CD4-positive, alpha-beta T cell treated with Interleukin-15 for 1 hour (primary cell): Measurements from ENCODE around the gene STK24.

Source experiments
- DNase-seq: peaks from one replicate; pipeline ENCODE4 v3.0.0-alpha.2; 2020

STK24 gene

DNA sequence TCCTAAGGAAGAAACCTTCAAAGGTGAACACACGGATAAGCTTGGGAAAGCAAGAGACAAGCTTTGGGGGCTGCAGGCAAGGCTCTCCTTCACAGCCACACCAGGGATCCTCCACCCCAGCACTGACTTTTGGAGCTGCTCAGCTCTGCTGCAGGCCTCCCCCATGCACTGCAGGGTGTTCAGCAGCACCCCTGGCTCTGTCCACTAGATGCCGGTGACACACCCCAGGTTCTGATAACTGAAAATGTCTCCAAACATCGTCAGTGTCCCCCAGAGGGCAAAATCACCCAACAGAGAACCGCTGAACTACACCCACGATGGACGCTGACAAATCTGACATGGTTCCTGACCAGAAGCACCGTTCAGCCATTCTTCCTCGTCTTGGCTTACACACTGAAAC, 90.5 kb downstream of the STK24 start:
- DNase-seq: no peak

DNA sequence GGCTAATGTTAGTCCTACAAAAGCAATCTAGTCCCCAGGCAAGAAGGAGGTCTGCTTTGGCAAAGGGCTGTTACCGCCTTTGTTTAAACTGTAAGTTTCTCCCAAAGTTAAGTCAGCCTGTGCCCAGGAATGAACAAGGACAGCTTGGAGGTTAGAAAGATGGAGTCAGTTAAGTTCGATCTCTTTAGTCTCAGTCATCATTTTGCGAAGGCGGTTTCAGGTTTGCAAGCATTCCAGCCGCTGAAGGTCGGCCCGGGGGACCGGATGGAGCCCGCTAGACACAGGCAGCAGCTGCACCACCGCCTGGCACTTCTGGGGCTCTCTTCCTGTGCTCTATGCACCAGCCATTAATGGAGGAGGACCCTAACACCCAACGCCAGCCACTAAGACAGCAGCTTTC, 91.3 kb downstream of the STK24 start:
- DNase-seq: no peak

DNA sequence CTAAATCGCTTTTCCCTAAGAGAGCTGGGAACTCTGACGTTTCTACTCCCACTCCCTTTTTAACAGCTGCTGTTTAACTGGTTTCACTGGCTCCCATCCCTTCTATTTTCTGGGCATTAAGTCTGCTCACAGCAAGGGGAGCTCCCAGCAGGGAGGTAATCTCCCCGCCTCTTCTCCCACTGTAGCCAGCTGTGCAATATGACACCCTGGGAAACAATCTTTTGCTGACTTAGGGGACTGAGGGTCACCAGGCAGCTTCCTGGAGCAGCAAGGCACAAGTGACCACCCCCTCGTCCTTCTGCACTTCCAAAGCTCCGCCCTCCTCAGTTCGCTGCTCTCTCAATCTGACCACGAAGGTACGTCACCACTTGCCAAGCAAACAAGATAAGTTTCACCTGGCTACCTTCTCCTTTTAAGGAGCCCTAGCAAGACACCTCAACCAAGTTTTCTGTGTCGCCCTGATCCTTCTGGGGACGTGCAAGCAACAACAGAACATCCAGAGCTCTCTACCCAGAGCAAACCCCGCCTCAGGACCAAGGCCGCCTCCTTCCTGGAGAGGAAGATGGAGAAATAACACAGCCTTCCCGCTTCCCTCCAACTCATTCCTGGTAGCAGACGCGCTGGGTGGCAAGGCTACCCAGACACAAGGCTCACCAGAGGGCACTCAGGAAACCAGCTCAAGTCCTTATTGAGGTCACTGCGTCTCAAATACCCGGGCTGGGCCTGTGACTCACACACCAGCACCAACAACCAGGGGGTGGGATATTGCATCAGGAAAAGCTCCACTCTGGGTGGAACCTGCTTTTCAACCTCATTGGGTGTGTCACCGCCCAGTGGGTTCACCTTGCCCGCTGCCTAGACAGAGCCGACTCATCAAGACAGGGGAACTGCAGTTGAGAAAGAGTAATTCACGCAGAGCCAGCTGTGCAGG, 92.4 kb downstream of the STK24 start:
- DNase-seq: peak; percentile 84

DNA sequence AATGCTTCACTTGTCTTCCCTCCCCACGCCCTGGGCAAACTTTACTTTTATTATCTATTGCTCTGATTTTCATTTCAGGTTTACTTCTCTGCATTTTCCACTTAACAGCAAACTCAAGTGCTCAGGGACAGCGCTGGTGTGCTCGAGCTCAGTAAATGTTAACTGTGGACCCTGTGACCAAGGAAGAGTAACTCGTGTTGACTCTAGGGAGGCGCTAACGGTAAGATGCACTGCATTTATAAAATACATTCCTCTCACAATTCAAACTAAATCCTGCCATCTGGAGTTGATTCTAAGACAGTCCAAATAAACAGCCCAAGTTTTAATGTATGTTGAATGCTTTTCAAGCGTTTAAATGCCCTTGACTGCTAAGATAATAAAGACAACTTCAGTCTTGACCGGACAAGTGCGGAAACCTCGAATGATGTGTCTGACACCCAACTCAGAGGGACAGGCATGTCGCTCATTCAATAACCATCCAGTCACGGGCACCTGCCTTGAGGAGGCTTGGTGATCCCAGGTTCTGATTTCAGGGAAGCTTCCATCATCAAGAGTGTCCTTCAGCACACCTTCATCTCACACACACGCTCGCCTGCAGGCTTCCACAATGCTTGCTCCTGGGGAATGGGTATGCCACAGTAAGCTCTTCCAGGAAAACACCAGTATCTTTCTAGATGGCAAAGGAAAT, 93.2 kb downstream of the STK24 start:
- no peak for DNase-seq

DNA sequence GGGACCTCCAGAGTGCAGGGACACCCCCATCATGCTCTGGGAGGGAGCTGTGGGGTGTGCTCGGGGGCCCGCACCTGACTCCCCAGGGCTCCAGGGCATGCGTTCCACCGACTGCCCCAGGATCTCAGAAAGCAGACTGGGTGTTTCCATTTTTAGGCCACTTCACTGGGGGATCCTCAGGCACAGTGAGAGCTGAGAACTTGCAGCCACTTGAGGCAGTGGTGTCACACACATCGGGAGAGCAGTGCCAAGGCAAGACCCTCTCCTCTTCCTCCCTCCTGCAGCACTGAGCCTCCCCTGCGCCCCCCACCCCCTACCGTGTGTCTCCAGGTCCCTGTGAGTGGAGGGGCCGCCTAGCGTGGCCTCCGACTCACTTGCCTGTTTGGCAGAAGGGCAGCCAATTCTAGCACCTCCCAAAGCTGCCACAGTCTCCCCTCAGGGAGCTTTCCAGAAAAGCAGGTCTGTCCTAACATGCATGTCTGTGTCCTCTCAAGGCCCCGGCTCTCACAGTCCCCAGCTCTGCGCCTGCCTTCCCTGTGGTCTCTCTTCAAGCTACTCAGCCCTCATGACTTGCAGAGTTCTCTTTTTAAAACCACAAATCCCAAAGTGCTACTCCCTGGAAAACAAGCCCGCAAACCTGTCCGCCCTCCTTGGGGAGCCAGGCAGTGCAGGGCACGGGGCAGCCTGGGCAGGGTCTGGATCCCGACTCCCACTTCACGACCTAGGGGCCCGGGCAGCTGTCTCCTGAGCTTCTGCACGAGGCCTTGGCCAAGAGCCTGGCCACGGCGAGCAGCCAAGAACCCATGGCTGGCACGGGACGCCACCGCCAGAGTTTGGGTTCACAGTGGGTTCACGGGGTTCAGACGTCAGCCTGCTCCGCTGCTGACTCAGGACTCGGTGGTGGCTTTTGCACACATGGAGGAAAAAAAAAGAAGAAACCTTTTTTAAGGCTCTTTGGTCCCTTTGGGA, 94.1 kb downstream of the STK24 start:
- no peak for DNase-seq

DNA sequence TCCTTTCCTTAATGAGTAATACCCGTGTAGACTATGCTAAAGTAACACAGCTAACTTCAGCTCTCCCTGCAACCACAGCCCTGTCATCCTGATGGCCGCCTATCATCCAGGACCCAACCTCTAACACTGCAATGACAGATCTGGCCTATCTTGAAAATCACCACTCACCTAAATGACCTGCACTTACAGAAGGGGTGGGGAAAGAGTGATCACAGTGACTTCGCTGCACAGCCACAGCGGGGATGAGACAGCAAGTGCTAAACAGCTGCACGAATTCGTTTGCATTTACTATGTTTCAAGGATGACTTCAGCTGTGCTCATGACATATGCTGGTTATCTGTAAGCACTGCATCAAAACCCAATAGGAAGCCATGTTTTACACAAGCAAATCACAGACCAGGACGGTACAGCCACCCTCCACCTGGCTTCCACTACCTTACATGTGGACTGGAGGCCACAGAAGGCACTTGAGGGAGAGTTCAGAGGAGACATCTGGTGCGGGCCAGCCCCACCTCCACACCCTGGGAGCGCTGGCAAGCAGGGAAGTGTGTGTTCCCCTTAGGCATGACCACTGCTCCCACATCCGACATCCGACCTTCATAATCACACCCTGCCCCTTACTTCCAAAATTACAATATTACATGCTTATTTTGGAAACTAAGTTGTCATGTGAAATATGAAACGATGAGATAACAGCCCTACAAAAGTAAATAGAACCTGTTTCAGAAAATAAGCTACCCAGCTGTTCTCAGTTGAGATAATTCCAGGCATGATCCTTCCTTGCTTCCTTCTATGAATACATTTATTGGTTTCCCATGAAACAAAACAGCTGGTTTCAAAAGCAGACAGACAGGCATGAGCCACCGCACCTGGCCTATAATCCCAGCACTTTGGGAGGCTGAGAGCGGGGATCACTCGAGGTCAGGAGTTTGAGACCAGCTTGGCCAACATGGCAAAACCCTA, 95.7 kb downstream of the STK24 start:
- no peak for DNase-seq

DNA sequence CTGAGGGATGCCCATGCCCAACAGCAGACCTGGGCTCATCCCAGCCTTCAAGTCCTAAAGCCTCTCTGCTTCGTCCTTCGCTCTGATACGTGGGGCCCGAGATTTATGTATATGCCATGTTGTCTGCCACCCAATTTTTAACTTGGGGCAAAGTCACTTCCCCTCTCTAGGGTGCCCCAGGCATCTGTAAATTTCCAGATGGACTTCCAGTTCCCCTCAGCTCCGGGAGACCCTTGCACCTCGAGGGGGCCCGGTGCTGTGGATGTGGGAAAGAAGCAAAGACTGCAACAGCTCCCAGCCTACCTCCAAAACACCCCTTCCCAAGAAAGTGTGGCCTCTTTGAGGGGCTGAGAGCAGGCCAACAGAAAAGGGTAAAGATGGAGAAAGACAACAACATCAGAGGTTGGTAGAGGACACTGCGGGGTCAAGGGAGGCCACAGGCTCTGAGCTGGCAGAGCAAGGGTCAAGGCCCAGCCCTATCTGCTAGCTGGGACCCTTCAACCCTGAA, 97.4 kb downstream of the STK24 start:
- no peak for DNase-seq

DNA sequence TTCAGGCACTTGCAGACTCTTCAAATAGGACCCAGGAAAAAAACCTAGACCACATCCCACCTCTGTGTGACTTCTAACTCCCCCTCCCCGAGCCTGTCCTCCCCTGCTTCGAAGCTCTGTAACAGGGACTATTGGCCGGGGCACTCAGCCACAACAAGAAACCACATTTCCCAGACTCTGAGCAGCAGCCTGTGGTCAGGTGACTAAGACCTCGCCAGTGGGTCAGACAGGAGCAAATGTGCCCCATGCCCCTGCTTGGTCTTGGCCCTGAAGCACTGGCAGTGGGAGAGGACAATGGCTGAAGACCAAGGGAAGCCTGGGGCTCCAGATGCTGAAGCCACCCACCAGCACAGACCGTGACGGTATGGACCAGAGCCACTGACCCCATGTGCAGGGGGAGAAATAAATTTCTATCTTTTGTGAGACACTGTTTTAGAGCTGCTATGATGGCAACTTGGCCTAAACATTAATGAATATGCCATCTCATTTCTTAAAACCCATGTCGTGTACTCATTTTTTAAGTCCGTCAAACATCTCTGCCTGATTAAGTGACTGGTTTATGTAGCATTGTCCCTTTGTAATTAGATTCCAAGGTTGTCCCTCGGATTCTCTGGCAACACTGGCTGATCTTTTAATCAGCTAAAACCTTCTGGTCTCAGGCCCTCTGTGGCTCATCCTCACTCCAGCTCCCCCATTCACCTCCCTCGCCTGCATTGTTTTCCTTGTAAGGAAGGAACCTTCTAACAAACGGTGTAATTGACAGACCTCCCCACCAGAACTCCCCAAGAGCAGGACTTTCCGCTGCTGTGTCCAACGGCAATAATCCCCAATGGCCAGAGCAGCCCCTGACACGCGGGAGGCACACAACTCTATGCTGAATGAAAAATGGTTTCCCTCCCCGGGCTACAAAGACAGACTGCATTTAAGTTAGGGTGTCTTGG, 98.4 kb downstream of the STK24 start:
- no peak for DNase-seq

DNA sequence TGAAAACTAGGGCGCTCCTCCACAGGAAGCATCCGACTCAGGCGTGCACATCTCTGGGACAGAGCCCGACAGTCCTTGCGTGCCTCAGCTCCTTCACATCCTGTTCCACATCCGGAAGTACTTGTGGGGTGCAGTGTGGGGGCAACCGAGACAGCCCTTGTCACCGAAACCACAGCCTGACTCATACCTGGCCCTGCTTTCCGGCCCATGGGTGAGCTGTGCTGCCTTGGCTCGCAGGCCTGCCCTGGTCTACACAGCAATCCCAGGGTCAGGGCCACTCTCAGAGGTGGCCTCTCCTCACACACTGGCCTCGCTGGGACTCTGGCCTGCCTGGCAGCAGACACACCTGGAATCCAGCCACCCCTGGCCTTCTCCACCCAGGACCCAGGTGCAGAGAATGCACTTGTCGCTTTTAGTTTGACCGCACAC, 100.4 kb downstream of the STK24 start:
- DNase-seq: peak; percentile 88

DNA sequence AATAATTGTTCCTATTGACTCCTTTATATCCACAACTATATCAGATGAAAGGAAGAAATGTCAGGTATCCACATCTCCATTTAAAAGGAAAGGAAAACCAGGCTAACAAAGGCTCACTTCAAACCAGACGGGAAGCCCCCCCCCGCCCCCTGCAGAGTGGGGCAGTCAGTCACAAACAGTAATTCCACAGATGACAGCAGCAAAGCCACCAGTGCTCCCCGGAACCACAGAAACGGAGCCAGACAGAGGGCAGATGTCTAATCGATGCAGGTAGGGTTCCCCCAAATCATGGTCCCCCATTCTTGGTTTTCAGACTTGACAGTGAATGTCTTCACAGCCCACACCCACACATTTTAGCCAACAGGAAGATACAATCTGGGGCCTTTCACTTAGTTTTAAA, 100.8 kb downstream of the STK24 start:
- peak; percentile 46 for DNase-seq

DNA sequence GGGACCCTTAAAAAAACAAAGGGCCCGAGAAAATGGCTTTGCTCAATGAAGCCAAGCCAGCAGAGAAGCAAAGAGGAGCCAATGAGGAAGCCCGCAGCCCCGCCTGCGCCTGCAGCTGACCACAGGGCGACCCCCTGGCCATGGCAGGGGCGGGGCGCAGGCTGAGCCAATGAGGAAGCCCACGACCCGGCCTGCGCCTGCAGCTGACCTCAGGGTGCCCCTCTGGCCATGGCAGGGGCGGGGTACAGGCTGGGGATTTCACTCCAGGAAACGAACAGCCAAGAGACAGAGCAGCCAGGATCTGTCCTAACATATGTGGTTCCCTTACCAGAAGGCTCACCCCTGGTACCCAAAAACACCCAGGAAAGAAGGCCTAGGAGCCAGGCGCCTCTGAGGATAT, 101.4 kb downstream of the STK24 start:
- peak; percentile 29 for DNase-seq

DNA sequence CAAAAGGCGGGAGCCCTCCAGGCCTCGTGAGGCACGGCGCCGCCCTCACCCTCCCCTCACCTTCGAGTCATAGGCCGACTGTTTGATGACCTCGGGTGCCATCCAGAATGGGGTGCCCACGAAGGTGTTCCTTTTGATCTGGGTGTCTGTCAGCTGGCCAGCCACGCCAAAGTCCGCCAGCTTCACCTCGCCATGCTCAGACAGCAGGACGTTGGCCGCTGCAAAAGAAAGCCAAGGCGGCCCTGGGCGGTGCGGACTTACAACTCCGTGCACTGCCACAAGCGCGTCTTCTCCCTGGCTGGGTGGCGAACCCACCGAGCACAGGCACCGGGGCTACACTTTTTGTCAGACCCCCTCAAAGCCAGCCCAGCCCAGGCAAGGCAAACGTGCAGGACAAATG, 102.1 kb downstream of the STK24 start:
- DNase-seq: no peak

DNA sequence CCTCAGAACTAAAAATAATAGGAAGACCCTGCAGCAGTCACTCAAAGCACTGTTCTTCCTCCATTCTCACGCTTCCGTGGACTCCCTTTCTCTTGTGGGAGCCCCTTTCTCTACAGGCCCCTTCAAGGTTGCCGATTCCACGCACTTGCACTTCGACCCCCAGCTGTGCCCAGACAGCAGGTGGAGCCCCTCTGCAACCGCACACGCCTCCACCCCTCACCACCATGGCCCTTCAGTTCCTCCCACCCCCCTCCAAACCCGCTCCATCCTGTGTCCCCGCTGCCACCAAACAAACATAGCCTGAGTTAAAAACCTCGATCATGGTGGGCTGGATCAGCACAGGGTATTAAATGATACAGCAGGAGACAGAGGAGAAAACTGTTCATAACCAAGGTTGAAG, 102.6 kb downstream of the STK24 start:
- no peak for DNase-seq

DNA sequence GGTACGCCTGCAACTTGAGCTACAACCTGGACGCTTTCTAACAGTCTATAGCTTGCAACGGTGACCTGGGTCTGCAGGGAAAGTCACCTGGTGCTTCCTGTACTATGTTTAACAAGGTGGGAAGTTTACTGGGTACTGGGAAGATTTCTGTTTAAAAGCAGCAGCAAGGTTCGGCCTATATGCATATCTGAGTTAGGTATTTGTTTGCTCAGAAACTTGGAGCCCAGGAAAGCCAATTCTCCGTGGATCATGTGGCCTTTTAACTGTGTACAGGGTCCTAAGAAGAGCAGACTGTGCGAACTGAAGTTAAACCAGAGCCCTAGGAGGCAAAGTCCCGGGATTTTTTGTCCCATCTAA, 103.1 kb downstream of the STK24 start:
- no peak for DNase-seq

DNA sequence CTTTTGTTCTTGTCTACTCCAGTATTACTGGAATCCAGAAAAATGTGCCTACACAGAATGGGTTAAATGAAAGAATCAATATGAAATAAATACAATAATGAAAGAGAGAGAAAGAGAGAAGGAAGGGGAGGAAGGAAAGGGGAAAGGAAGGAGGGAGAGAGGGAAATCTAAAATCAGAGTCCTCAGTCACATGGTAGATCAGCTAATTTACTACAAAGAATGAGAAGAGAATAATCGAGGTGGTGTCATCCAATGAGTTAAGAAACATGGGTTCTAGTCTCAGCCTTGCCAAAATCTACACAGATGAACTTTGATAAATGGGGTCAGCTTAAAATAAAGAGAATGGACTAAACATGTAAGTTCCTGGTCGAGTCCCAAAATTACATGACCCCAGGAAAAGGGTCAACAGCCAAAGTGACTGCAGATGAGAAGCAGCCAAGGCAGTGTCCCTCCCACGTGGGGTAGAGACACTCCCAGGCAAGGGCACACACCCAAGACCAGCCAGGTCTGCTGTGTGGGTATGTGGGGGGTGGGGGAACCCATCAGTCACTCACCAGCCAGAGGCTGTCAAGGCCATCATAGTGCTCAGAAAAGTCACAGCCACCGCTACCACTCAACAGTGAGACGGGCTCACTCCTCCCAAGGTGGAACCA, 103.6 kb downstream of the STK24 start:
- DNase-seq: no peak

DNA sequence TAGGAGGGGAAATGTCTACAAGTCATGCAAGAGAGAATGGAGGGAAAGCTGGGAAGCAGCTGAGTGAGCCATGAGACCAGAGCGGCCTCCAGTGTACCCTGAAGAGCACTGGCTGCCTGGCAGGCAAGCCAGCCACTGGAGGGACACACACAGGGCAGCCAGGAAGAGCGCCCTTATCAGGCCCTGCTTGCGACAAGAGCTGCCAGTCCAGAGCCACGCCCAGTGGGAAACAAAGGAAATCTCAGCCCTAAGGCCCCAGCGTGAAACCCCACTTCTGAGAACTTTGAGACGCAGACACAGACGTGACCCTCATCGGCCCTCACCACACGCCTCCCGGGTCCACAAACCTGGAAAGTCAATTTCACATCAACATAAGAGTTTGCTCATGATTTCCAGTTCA, 105.0 kb downstream of the STK24 start:
- DNase-seq: no peak

DNA sequence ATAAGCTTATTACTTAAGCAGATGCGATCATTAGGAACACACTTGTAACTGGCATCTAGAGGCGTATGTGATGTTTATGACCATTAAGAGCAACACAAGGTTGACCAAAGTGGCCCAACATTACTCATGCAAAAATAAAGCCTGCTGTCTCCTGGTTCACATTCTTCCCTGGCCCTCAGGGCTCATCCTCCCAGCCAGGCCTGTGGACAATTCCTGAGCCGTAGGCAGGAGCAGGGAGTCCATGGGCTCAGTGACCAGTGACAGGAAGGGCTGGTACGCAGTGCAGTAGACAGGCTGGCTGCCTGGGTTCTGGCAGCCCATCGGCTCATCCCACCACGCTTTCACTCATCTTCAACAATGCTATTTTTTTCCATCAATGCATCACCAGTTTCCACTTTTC, 106.0 kb downstream of the STK24 start:
- DNase-seq: no peak

DNA sequence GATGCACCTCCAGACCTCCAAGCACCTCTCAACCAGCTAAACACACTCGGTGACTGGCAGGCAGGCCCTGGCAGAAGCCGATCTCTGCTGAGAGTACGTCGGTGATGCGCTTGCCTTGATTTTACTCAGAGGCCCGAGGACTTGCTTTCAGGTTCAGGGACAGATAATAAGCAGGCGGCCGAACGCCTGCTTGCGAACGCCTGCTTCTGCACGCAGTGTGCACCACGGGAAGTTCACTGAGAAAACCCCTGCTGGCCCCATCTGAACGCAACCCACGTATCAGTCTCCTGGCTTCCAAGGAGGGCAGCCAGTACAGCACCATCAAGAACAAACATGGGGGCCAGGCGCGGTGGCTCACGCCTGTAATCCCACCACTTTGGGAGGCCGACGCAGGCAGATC, 108.0 kb downstream of the STK24 start:
- no peak for DNase-seq

DNA sequence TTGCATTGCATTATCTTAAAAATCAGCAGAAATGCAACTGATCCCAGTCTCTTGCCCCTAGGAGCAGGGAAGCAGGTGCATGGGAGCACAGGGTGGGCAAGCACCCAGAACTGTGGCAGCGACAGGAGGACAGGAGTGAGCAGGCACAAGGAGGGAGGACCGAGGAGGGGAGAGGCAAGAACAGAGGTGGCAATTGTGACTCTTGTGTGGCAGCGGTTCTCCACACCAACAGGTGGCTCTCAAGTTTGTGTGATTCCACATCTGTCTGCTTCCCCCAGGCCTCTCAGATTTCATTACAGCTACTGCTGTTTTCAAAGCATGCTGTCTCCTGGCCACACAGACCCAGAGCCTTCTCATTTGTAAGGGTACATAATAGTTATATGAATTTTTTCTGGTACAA, 108.5 kb downstream of the STK24 start:
- DNase-seq: no peak
